Stimulated activated CD8-positive, alpha-beta memory T cell treated with anti-CD3 and anti-CD28 coated beads, Interleukin-7, amount 100 ng/mL, for 4 hours (primary cell): ENCODE data around the gene SUPV3L1.
"Not testable (repeated sequence)": the region's sequence is repeated elsewhere in the genome, so short reads cannot be mapped to it uniquely, and the experiment has no call there.

Experiments
- DNase-seq, 2 donors: peaks; one replicate each; pipeline ENCODE4 v3.0.0-alpha.2; 2020; ENCODE audit warnings: low read depth in 2 of 2

Gene SUPV3L1

GRCh38 chr10:69230128-69230527 is 50.1 kb downstream of the SUPV3L1 start:
- DNase-seq = no peak

GRCh38 chr10:69232252-69232651 is 52.2 kb downstream of the SUPV3L1 start:
- DNase-seq = no peak

- DNase-seq = no peak
Observed at GRCh38 chr10:69232736-69233480, 52.9 kb downstream of the SUPV3L1 start.

- DNase-seq = no peak
Observed at GRCh38 chr10:69234447-69234846, 54.4 kb downstream of the SUPV3L1 start.

- peak; percentile 68 to 72 for DNase-seq
Observed at GRCh38 chr10:69237528-69238159, 57.6 kb downstream of the SUPV3L1 start.

GRCh38 chr10:69239136-69239535 is 59.1 kb downstream of the SUPV3L1 start:
- DNase-seq = no peak

- DNase-seq = no peak
Observed at GRCh38 chr10:69239816-69240434, 59.9 kb downstream of the SUPV3L1 start.

- no peak for DNase-seq
Observed at GRCh38 chr10:69240455-69240854, 60.4 kb downstream of the SUPV3L1 start.

GRCh38 chr10:69241575-69241974 is 61.5 kb downstream of the SUPV3L1 start:
- no peak for DNase-seq

GRCh38 chr10:69242040-69242851 is 62.2 kb downstream of the SUPV3L1 start:
- no peak for DNase-seq

- DNase-seq = no peak
Observed at GRCh38 chr10:69242852-69243212, 62.8 kb downstream of the SUPV3L1 start.

GRCh38 chr10:69243817-69244216 is 63.8 kb downstream of the SUPV3L1 start:
- no peak for DNase-seq

- no peak for DNase-seq
Observed at GRCh38 chr10:69246036-69246435, 66.0 kb downstream of the SUPV3L1 start.

- no peak for DNase-seq
Observed at GRCh38 chr10:69246581-69247312, 66.7 kb downstream of the SUPV3L1 start.

- no peak for DNase-seq
Observed at GRCh38 chr10:69247313-69247710, 67.3 kb downstream of the SUPV3L1 start.

GRCh38 chr10:69248117-69248730 is 68.2 kb downstream of the SUPV3L1 start:
- DNase-seq = no peak

- no peak for DNase-seq
Observed at GRCh38 chr10:69250041-69250440, 70.0 kb downstream of the SUPV3L1 start.

GRCh38 chr10:69251417-69251816 is 71.4 kb downstream of the SUPV3L1 start:
- not testable (repeated sequence) for DNase-seq

- DNase-seq = no peak
Observed at GRCh38 chr10:69253171-69253570, 73.1 kb downstream of the SUPV3L1 start.

- no peak for DNase-seq
Observed at GRCh38 chr10:69254877-69255276, 74.8 kb downstream of the SUPV3L1 start.
